HL-60/S4 (cell line): ENCODE measurements around the gene RIT2.

Source experiments
- in situ Hi-C: fragments of 300-500 bp; cut with MboI; formaldehyde crosslinking; loops from 2 replicates; pipeline ENCODE4 v1.14.3; 2022; ENCODE audit warnings: low sequenced_read_pairs

RIT2 gene

DNA sequence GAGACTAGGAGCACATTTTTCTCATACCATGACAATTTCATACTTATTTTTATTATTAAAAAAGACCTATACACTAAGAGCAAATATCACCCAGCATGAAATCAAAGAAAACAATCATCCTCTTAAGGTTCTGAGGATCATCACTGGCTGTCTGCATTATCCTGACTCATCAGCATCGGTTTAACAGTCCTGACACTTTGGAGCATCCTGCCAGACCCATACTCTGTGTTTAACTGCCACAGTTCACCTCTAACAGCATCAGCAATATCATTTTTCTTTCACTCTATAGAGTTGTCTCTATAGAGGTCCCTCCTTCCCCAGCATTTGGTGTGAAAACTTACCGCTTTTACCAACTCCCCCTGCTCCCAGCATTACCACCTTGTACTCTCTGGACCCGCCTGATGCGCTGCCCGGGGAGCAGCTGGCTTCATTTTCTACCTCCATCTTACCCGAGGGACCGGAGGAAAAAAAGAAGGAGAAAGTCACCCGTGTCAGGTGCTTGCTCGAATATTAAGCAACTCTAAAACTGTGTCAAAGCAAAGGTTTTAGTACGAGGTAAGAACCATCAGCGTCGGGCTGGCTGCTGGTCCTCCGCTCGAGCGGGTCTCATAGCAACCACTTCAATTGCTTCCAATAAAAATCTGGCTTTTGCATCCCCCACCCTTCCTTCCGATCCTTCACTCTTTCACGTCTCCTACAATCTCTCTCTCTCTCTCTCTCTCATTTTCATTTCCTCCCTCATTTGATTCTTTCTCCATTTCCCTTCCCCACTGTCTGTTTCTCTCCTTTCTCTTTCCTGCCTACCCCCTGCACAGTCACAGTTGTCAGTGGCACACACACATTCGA, at the start of gene RIT2:
TSS of gene RIT2 (minus strand) at position 610 of the 846 bp plus-strand sequence.
- in situ Hi-C loops: no loop called here

DNA sequence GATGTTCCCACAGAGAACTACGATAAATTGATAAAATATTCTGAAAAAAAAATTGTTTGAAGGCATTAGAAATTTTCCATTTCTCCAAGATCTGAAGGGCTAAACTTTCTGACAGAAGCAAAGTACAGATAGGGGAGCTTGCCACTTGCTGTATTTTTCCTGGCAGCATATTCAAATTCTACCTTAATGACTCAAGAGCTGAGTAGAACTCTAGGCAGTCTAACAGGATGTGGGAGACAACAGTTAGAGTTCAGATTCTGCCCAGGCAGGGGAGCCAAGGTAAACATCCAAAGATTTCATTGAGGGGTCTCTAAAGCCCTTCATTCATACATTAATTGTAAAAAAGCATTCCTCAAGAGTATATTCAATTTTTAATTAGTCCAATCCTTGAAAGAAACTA, 46.0 kb upstream of the RIT2 start:
- in situ Hi-C loops: no loop called here

DNA sequence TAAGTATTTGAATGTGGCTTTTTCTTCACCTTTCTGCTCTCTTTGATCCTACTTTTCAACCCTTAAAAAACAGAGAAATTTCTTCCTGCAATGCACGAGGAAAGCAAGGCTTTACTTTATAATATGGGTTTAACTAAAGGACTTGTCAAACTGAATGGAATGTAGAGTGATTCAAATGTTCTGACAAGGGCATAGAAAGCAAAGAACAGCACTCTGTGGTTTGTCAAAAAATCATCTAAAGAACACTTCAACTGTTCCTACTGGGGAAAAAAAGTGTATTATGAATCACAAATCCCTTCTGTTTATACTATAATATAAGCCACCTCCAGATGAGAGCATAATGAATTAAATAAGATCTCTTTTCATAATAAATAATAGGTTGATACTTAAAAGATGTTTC, 45.0 kb upstream of the RIT2 start:
- in situ Hi-C loops: no loop called here

DNA sequence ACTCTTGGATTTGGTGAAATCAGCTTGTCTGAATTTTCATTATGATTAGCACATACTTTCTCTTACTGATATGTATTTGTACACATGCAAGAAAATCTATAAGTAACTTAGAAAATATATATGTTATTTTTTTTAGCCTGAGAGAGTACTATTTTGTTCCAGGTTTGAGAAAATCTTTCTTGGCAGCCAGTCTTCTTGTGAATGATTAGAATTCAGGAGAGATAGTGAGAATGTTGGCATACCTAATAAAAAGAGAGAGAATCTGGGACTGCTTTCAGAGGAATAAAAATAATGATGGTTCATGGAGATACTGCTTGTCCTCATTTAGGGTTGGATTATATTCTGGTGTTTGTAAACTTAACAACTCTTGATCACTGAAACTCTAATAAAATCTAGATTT, 44.4 kb upstream of the RIT2 start:
- in situ Hi-C loops: no loop called here

DNA sequence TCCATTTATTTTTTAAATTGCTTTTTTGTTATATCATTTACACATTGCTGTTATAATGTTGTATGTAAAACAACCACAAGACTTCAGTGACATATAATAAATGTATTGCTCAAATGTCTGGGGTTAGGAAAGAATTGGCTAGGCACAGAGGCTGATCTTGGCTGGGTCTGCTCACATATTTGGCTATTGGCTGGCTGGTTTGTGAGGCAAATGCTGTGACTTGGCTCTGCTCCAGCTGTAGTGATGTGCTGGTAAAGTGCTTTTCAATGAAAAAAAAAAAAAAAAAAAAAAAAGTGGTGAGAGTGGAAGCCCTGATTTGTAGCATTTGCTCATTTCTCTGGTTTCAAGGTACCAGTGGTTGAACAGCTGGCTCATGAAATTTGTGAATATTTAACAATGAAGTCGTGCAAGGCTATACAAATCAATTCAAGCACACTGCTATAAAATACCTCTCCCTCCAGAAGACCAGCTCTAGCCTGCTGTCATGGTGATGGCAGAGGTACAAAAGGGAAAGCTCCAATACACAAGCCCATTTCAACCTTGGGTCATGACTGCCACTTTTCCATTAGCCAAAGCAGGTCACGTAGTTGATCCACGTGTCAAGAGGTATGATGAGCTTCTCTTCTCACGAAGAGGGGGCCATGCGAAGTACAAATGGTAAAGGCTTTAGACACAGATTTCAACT, 43.7 kb upstream of the RIT2 start:
- in situ Hi-C loops: no loop called here

DNA sequence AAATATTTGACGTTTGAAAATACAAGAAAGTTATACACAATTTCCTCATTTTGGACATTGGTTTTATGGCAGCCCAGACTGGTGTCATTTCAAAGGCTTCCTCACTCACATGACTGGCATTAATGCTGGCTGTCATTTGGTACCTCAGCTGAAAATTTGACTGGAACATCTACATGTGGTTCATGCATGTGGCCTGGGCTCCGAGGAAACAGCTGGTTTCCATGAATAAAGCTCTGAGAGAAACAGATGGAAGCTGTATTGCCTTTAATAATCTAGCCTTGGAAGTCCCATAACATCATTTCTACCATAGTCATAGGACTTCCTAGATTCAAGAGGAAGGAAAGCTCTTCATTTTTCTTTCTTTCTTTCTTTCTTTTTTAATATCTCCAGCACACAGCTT, 42.9 kb upstream of the RIT2 start:
- in situ Hi-C loops: no loop called here

DNA sequence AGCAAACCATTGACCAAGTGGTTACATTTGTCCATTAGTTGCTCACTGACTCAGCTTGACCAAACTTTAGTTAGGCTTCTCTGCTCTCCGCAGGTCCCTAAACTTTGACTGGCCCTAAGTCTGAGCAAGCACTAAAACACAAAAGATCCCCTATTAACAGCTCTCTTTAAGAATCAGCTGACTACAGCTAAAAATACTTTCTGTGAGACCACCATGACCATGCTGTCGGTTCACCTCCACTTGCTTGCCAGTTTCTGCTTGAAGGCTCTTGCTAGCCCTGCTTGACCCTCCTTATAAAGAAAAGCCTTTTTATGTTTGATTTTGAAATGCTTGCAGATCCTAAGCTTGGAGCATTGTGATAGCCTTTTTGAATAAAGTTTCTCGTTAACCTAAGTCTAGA, 40.4 kb upstream of the RIT2 start:
- in situ Hi-C loops: no loop called here

DNA sequence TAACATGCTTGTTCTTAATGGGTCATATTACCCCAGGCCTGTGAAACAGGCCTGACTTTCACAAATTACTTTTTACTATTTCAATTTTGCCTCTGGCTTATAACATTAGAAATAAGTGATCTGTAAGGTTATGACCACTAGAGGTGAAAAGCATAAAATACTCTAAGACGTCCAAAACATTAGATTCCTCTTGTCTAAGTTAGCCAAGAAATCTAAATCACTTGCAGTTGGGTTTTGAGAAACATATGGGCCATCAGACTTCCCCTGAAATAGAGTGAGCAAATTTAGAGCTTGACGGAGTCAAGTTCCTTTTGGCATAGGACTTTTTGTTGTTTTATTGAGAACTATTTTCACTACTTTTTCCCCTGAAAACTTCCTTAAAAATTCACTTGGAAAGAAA, 32.7 kb upstream of the RIT2 start:
- in situ Hi-C loops: no loop called here

DNA sequence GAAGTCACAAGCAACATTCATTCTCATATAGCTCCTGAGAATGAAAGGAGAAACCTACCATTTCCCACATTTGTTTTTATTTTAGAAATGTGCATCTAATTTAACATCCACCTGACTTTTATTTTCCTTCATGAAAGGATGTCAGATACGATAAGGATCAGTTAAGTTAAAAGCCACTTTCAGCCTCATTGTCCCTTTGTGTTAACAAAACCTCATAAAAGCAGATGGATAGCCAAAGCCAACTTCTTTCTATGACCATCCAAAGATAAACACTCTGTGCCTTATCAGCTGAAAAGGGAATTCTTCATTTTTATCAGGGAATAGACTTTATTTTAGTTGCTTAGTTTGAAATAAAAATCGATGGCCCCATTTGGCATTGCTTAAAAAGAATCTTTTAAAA, 25.7 kb upstream of the RIT2 start:
- in situ Hi-C loops: no loop called here

DNA sequence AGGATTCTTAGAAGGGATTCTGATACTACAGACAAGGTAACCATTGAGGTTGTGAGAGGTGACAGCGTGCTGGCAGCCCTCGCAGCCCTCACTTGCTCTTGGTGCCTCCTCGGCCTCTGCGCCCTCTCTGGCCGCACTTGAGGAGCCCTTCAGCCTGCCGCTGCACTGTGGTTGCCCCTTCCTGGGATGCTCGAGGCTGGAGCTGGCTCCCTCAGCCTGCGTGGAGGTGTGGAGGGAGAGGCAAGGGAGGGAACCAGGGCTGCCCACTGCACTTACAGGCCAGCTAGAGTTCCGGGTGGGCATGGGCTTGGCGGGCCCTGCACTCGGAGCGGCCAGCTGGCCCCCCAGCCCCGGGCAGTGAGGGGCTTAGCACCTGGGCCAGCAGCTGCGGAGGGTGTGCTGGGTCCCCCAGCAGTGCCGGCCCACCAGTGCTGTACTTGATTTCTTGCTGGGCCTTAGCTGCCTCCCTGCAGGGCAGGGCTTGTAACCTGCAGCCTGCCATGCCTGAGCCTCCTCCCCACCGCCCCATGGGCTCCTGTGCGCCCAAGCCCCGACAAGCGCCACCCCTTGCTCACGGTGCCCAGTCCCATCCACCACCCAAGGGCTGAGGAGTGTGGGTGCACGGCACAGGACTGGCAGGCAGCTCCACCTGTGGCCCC, 23.9 kb upstream of the RIT2 start:
- in situ Hi-C loops: no loop called here

DNA sequence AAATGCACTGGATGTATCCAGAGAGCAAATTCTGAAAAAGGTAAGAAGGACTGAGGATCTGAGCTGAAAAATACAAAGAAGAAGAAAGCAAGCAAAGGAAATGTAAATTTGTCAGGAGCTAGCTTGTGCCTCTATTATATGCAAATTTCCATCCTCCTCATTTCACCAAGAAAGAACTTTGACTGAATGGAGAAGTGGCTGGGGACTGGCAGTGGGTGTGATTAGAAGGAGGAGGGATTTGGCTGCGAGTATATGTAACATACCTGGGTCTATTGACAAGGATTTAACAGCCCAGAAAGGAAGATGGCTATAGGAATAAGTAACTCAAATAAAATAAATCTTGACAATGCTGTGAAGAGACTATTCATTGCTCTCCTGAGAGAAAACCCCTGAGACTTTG, 19.4 kb upstream of the RIT2 start:
- in situ Hi-C loops: no loop called here

DNA sequence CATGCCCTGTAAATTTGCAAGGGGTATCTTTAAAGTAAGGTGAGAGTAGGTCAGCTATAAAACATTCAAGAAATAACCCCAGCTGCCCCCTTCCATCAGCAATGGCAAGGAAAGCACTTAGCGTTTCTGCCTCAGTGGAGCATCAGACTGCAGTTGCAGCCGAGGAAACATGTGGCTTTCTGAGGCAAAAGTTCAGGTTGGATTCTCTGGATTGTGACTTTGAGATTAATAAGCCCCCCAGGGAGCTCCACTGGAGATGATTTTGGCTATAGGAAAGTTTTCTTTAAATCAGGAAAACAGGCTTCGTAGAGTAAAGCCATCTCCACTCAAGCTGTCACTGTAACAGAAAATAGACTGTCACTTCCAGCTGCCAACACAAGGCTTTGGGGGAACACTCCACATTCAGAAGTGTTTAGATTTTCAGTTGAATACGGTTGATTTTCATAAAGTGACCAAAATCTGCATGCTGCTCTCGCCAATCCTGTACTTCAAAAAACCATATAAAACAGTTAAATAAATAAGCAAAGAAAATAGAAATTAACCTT, 15.3 kb upstream of the RIT2 start:
- in situ Hi-C loops: no loop called here

DNA sequence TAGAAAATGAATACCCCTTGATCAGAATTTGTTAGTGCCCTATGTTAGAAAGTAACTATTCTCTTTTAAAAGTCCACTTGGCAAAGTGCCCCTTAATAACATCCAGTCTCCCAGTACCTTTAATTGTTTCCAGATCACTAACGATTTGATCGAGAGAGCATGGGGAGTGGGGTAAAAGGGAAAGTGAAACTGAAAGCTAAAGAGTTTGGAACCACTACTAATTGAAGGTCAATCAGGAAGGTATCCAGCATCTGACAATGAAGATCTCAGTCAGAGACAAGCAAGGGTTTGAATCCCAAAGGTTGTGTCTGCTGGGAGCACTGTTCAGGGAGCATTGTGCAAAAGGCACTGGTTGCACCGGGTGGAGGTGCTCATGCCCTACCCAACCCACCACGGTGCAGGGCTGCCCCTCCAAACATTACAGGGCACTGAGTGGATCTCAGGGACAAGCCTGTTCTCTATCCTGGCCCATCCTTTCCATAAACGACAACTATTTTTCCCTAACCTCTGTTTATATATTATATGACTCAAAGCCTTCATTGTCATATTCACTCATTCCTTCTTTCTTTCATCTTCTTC, 14.6 kb upstream of the RIT2 start:
- in situ Hi-C loops: no loop called here

DNA sequence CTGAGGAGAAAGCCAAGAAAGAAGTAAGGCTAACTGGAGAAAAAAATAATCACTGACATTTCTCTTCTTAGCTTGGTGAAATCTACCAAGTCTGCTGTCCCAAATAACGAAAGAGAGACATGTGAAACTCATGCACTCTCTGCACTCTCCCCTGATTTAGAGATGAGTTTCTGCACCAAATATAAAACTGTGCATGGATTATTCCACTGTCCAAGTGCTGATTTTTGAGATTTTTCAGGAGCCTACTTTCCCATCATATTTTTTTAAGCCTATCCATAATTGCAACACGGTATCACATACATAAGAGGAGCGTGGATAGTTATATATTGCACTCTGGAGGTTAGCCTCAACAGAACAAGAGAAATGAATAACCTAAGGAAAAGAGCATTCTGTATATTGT, 10.0 kb upstream of the RIT2 start:
- in situ Hi-C loops: no loop called here

DNA sequence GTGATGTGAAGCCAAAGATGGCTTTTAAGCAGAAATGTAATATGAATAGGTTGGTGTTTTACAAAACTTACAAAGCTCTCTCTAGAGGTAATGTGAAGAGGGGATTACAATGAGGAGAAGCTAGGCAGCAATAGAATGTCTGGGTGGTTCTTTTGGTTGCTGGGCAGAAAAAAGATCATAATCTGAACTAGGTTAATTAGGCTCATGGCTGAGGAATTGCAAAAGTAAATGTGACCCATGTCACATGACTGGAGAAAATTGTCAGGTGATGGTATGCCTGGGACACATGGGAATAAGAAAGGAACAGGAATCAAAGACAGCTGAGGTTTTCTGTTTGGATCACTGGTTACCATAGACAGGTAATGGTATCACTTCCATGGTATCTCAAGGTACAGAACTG, 7.5 kb upstream of the RIT2 start:
- in situ Hi-C loops: no loop called here

DNA sequence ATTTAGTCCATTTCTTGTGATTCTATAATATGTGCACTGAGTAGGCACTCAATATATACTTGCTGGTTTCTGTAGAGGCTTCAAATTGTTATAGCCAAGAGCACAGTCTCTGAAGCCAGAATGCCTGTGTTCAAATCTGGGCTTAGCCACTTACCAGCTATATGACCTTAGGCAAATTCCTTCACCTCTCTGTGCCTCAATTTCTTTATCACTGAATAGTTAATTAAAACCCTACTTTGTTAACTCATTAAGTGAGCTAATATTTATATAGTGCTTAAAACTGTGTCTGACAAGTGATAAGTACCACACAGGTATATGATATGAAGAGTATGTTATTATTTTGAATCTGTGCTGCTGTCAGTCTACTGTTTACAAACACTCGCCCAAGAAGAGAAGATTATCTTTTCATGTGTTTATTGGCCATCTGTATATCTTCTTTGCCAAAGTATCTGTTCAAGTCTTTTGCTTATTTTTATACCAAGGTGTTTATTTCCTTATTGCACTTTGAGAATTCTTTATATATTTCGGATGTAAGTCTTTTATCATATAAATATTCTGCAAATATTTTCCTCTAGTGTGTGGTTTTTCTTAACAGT, 1.3 kb upstream of the RIT2 start:
- in situ Hi-C loops: no loop called here

DNA sequence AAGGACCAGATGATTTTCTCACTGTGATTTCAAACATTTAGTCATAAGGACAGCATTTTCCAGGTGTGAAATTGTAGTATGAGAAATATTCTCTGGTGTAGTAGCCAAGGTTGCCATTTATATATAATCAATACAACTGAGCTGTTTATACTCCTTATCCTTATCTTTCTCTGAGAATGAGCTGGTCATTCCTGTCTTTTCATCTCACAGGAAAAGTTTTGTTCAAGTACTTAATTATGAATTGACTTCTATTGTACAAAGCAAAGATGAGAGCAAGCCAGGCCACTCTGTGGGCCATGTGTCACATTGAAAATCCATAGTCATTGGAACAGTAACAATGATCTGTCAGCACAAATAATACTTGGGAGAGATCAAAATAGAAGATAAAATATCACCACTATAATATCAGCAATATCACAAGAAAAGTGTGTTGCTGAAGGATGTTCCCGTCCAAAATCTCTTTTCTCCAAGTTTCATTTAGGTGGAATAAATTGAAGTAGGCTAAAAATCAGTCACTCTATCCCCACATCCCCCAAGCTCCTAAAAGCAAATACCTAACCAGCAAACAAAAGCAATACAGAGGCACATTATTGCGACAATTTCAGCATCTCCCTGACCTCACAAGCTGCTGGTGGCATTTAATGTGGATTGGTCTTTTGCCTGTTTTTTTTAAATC, 2.1 kb downstream of the RIT2 start:
- in situ Hi-C loops: no loop called here

DNA sequence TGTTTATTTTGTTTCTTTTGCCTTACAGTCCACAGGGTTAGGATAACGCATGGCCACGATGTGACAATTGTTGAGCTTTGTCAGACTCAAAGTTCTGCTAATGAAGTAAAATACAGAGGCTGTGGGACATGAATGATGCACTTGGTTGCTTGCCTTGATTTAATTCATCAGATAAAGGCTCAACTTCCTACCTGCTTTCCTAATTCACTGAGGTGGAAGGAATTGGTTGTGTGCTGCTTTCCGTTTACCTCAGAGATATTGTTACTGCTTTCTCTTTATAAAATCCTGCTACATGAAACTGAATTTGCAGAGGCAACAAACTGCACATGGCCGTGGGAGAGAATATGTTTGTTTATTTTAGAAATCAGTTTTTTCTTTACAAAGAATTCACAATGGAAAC, 6.6 kb downstream of the RIT2 start:
- in situ Hi-C loops: no loop called here

DNA sequence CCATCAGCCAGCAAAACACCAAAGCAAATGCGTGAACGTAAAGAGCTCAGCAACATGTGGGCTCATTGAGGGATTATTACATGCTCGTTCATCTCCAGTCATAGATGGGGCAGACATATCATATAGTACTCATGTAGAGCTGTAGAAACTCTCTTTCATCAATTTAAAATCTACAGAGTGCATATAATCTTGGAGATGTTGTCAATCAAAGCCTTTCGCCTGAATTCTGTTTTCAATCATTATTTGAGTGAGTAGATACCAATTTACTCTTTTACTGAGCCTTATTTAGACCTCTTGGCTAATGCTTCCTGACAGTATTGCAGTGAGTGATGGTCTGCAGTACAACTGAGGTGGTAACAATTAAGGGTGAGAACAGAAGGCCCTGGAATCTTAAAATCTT, 7.0 kb downstream of the RIT2 start:
- in situ Hi-C loops: no loop called here

DNA sequence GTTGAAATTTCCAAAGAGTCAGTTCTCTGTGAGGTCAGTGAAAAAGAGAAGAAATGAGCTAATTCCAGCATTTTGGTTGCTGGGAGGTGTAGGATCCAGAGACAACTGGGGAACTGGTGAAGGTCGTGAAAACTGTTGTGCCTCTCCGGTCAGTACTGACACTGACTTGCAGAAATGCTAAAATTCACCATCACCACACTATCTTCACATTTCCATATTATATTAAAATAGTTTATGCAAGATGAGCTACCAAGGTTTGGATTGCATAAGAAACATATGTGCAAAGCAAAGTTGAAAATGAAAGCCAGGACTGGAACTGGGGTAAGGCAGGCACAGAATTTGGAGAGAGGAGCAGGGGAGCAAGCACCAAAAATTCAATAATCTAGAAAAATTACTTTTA, 21.8 kb downstream of the RIT2 start:
- in situ Hi-C loops: no loop called here
